Anterior cingulate cortex (tissue), 58 donors: ENCODE measurements around the gene GDF11.
A peak's percentile ranks its signal among the peaks of the same experiment; 100 is the strongest.

ENCODE experiments used
- DNase-seq, 58 donors: peaks; one replicate each; lab custom pipeline; 2025; lab: John Stamatoyannopoulos, UW

Gene GDF11

GRCh38 chr12:55721601-55722213, 21.2 kb upstream of the GDF11 start:
- DNase-seq, result peak in 3 of 58 donors; percentile 14 to 31 (median 23)

- DNase-seq, result no peak
Observed at GRCh38 chr12:55722948-55723347, 20.0 kb upstream of the GDF11 start.

- DNase-seq, result no peak
Observed at GRCh38 chr12:55723516-55724225, 19.3 kb upstream of the GDF11 start.

- DNase-seq, result peak in 47 of 58 donors; percentile 13 to 77 (median 40)
Observed at GRCh38 chr12:55724226-55724939, 18.5 kb upstream of the GDF11 start.

- no peak for DNase-seq
Observed at GRCh38 chr12:55724940-55725309, 18.0 kb upstream of the GDF11 start.

GRCh38 chr12:55725556-55725955, 17.4 kb upstream of the GDF11 start:
- DNase-seq, result no peak

GRCh38 chr12:55726971-55727370, 16.0 kb upstream of the GDF11 start:
- no peak for DNase-seq

GRCh38 chr12:55727643-55728185, 15.2 kb upstream of the GDF11 start:
- DNase-seq, result peak in 18 of 58 donors; percentile 21 to 61 (median 45)

- DNase-seq, result peak in 52 of 58 donors; percentile 24 to 86 (median 66)
Observed at GRCh38 chr12:55728186-55728938, 14.6 kb upstream of the GDF11 start.

- DNase-seq, result peak; percentile 46 to 96 (median 89)
Observed at GRCh38 chr12:55728939-55729818, 13.7 kb upstream of the GDF11 start, which contains the start of gene CD63. Gene CD63, minus strand, starts transcription at chr12:55729009. Its CDS starts 668 bp downstream, at chr12:55728341.

- peak in 54 of 58 donors; percentile 24 to 83 (median 69) for DNase-seq
Observed at GRCh38 chr12:55729819-55730818, 12.8 kb upstream of the GDF11 start.

GRCh38 chr12:55732288-55732687, 10.6 kb upstream of the GDF11 start:
- no peak for DNase-seq

- DNase-seq, result no peak
Observed at GRCh38 chr12:55733021-55733555, 9.8 kb upstream of the GDF11 start.

GRCh38 chr12:55733858-55734257, 9.1 kb upstream of the GDF11 start:
- no peak for DNase-seq

GRCh38 chr12:55734595-55734994, 8.3 kb upstream of the GDF11 start:
- DNase-seq, result no peak

GRCh38 chr12:55736076-55736475, 6.8 kb upstream of the GDF11 start:
- DNase-seq, result no peak

- peak in 47 of 58 donors; percentile 9 to 70 (median 44) for DNase-seq
Observed at GRCh38 chr12:55736780-55737580, 5.9 kb upstream of the GDF11 start.
